ENCODE measurements around the gene DHRS13.

The DHRS13 gene

GRCh38 chr17:28867276-28867675, 35.6 kb downstream of the DHRS13 start:
- Mint-ChIP-seq H3K27me3 (no peaks in the 10 kb centered on the region), H3K4me1 (peaks cover 33% of the 10 kb centered on the region), H3K27ac (peak overlapping the region; percentile 10), H3K4me3 (no peak overlapping the region), H3K9me3 (no peaks in the 10 kb centered on the region), H3K36me3 (peaks cover 8% of the 10 kb centered on the region)
- ATAC-seq = no peak

- H3K4me1 Mint-ChIP-seq = peaks cover 22% of the 10 kb centered on the region
- H3K4me3 Mint-ChIP-seq = peak overlapping the region; percentile 6
- no peaks in the 10 kb centered on the region for H3K27me3 Mint-ChIP-seq
- no peaks in the 10 kb centered on the region for H3K9me3 Mint-ChIP-seq
- peak overlapping the region; percentile 85 for H3K27ac Mint-ChIP-seq
- ATAC-seq = peak; percentile 97
- H3K36me3 Mint-ChIP-seq = peaks cover 13% of the 10 kb centered on the region
Measured at GRCh38 chr17:28865946-28866752, 36.7 kb downstream of the DHRS13 start.

- H3K4me1 Mint-ChIP-seq = peaks cover 17% of the 10 kb centered on the region
- H3K4me3 Mint-ChIP-seq = no peak overlapping the region
- peaks cover 18% of the 10 kb centered on the region for H3K36me3 Mint-ChIP-seq
- peak; percentile 12 for ATAC-seq
- no peaks in the 10 kb centered on the region for H3K27me3 Mint-ChIP-seq
- no peaks in the 10 kb centered on the region for H3K9me3 Mint-ChIP-seq
- peak overlapping the region; percentile 85 for H3K27ac Mint-ChIP-seq
Measured at GRCh38 chr17:28864991-28865849, 37.7 kb downstream of the DHRS13 start.

GRCh38 chr17:28863953-28864352, 38.9 kb downstream of the DHRS13 start:
- Mint-ChIP-seq H3K9me3 (no peaks in the 10 kb centered on the region), H3K4me1 (peaks cover 18% of the 10 kb centered on the region), H3K27ac (peak overlapping the region; percentile 46), H3K36me3 (peaks cover 27% of the 10 kb centered on the region), H3K27me3 (no peaks in the 10 kb centered on the region), H3K4me3 (no peak overlapping the region)
- ATAC-seq = no peak

- no peaks in the 10 kb centered on the region for H3K9me3 Mint-ChIP-seq
- peaks cover 32% of the 10 kb centered on the region for H3K4me1 Mint-ChIP-seq
- no peaks in the 10 kb centered on the region for H3K27me3 Mint-ChIP-seq
- H3K4me3 Mint-ChIP-seq = no peak overlapping the region
- peaks cover 41% of the 10 kb centered on the region for H3K36me3 Mint-ChIP-seq
- no peak for ATAC-seq
- peak overlapping the region; percentile 69 for H3K27ac Mint-ChIP-seq
Measured at GRCh38 chr17:28862561-28862960, 40.3 kb downstream of the DHRS13 start.

- Mint-ChIP-seq H3K27ac (peak overlapping the region; percentile 69), H3K4me1 (peaks cover 33% of the 10 kb centered on the region), H3K36me3 (peaks cover 42% of the 10 kb centered on the region), H3K27me3 (no peaks in the 10 kb centered on the region), H3K4me3 (no peak overlapping the region), H3K9me3 (no peaks in the 10 kb centered on the region)
- no peak for ATAC-seq
Measured at GRCh38 chr17:28861393-28862203, 41.3 kb downstream of the DHRS13 start.

GRCh38 chr17:28860363-28860808, 42.5 kb downstream of the DHRS13 start:
- no peaks in the 10 kb centered on the region for H3K9me3 Mint-ChIP-seq
- H3K27me3 Mint-ChIP-seq = no peaks in the 10 kb centered on the region
- H3K27ac Mint-ChIP-seq = no peak overlapping the region
- H3K4me1 Mint-ChIP-seq = peaks cover 23% of the 10 kb centered on the region
- no peak overlapping the region for H3K4me3 Mint-ChIP-seq
- no peak for ATAC-seq
- H3K36me3 Mint-ChIP-seq = peaks cover 47% of the 10 kb centered on the region

- ATAC-seq = no peak
- Mint-ChIP-seq H3K4me3 (no peak overlapping the region), H3K27ac (peak overlapping the region; percentile 82), H3K27me3 (no peaks in the 10 kb centered on the region), H3K4me1 (peaks cover 22% of the 10 kb centered on the region), H3K9me3 (no peaks in the 10 kb centered on the region), H3K36me3 (peaks cover 47% of the 10 kb centered on the region)
Measured at GRCh38 chr17:28858801-28859355, 44.0 kb downstream of the DHRS13 start.

- Mint-ChIP-seq H3K4me1 (peaks cover 22% of the 10 kb centered on the region), H3K9me3 (no peaks in the 10 kb centered on the region), H3K27me3 (no peaks in the 10 kb centered on the region), H3K36me3 (peaks cover 47% of the 10 kb centered on the region), H3K4me3 (no peak overlapping the region), H3K27ac (peak overlapping the region; percentile 82)
- no peak for ATAC-seq
Measured at GRCh38 chr17:28857905-28858800, 44.7 kb downstream of the DHRS13 start.

GRCh38 chr17:28856028-28856574, 46.8 kb downstream of the DHRS13 start:
- Mint-ChIP-seq H3K27me3 (no peaks in the 10 kb centered on the region), H3K36me3 (peaks cover 34% of the 10 kb centered on the region), H3K9me3 (no peaks in the 10 kb centered on the region), H3K4me1 (peaks cover 22% of the 10 kb centered on the region), H3K27ac (peak overlapping the region; percentile 44), H3K4me3 (peak overlapping the region; percentile 46)
- no peak for ATAC-seq

- H3K27me3 Mint-ChIP-seq = no peaks in the 10 kb centered on the region
- no peak for ATAC-seq
- H3K9me3 Mint-ChIP-seq = no peaks in the 10 kb centered on the region
- H3K36me3 Mint-ChIP-seq = peaks cover 29% of the 10 kb centered on the region
- peaks cover 22% of the 10 kb centered on the region for H3K4me1 Mint-ChIP-seq
- H3K27ac Mint-ChIP-seq = peak overlapping the region; percentile 81
- peak overlapping the region; percentile 88 for H3K4me3 Mint-ChIP-seq
Measured at GRCh38 chr17:28855336-28855679, 47.6 kb downstream of the DHRS13 start.

GRCh38 chr17:28854457-28855335, 48.2 kb downstream of the DHRS13 start, which contains the start of gene ERAL1:
Gene ERAL1 (plus strand): TSS chr17:28855016. CDS start chr17:28855035, 19 bp downstream.
- peak within 1 kb of the TSS; percentile 88 for H3K4me3 Mint-ChIP-seq
- no peaks in the 10 kb centered on the region for H3K27me3 Mint-ChIP-seq
- H3K27ac Mint-ChIP-seq = peak within 1 kb of the TSS; percentile 81
- no peaks in the 10 kb centered on the region for H3K9me3 Mint-ChIP-seq
- H3K36me3 Mint-ChIP-seq = peaks cover 26% of the 10 kb centered on the region
- ATAC-seq = peak; percentile 99
- H3K4me1 Mint-ChIP-seq = peaks cover 22% of the 10 kb centered on the region

- ATAC-seq = no peak
- Mint-ChIP-seq H3K4me3 (no peak overlapping the region), H3K36me3 (peaks cover 13% of the 10 kb centered on the region), H3K27ac (no peak overlapping the region), H3K27me3 (no peaks in the 10 kb centered on the region), H3K9me3 (no peaks in the 10 kb centered on the region), H3K4me1 (peaks cover 14% of the 10 kb centered on the region)
Measured at GRCh38 chr17:28853295-28853694, 49.6 kb downstream of the DHRS13 start.

All from stimulated activated memory B cell treated with anti-CD40 and anti-IgM and Interleukin-4, amounts not matched to agents 10 μg/mL and 1 μg/mL and 100 μg/mL, for 72 hours (primary cell).